ENCODE measurements around the gene CCDC148.
"Not testable (repeated sequence)": the region's sequence is repeated elsewhere in the genome, so short reads cannot be mapped to it uniquely, and the experiment has no call there.

Gene CCDC148

DNA sequence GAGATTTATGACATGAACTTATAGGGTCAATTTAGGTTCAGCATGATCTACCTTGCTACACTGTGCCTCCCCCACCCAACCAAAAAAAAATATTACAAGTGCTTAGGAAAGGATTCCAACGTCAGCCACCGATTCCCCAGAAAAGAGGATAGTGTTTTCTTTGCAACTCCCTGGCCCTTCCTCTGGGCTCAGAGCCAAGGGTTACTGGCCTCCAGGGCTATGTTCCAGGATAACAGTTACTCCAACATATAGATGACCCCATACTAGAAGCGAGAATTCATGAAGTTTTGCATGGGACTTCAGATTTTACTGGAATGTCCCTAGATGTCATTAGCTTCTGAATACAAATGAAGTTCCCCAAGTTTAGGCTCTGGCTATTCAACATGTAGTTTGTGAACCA lies 182.8 kb downstream of the CCDC148 start:
- no peak for DNase-seq

- no peak for DNase-seq
Observed at GRCh38 chr2:158270536-158270935, 186.0 kb downstream of the CCDC148 start.

GRCh38 chr2:158269143-158269542 lies 187.4 kb downstream of the CCDC148 start:
- no peak for DNase-seq

DNA sequence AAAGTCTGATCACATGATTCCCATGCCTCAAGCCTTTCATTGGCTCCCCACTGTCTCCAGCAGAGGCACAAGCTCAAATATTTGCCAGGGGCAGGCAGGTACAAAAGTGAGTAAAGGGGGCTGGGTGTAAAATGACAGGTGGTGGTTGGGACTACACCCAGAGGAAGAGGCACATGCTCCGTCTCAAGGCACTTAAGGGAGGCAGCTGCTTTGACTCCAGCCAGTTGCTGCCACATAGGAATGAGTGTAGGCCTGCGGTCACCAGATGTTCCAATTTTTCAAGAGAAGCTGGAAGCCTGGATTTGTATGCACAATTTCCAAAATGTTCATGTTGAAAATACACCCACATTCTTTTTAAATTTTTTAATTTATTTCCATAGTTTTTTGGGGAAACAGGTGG lies 190.4 kb downstream of the CCDC148 start:
- DNase-seq: no peak

GRCh38 chr2:158255257-158255656 lies 201.3 kb downstream of the CCDC148 start:
- no peak for DNase-seq

GRCh38 chr2:158253170-158253569 lies 203.4 kb downstream of the CCDC148 start:
- DNase-seq: no peak

DNA sequence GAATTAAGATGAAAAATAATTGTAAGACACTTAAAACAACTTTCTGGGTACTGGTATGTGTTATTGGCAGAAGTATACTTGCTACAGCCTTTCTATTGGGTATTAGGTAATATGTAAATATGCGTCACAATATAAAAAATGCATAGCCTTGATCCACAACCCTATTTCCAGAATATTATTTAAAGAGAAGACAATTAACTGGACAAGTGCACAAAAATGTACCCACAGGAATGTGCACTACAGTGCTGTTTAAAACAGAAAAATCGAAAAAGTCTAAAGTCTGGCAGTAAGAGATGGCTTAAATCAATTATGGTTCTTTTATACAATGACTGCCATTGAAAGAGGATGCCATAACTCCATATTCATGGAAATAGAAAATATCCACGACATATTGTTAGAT lies 205.2 kb downstream of the CCDC148 start:
- no peak for DNase-seq

- DNase-seq: no peak
Observed at GRCh38 chr2:158243392-158243791, 213.2 kb downstream of the CCDC148 start.

GRCh38 chr2:158242280-158242679 lies 214.3 kb downstream of the CCDC148 start:
- DNase-seq: no peak

- DNase-seq: no peak
Observed at GRCh38 chr2:158240975-158241374, 215.6 kb downstream of the CCDC148 start.

DNA sequence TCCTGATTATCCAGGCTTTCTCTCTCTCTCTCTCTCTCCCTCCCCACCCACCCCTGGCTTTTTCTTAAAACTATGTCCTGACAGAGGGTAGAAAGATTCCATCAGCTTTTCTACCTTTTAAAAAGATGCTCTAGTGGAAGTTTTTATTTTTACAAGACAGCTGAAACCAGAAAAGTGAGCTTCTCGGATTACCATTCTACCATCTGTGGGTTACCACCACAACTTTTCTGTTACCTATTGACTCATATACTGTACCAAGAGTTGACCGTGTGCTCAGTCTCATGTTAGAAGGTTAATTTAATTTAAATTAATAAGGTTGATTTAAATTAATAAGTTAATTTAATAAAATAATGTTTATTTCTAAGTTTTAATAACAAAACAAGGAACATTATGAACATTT lies 217.3 kb downstream of the CCDC148 start:
- DNase-seq: no peak

GRCh38 chr2:158234497-158234896 lies 222.1 kb downstream of the CCDC148 start:
- DNase-seq: no peak

- DNase-seq: no peak
Observed at GRCh38 chr2:158232476-158232875, 224.1 kb downstream of the CCDC148 start.

GRCh38 chr2:158228943-158229508 lies 227.5 kb downstream of the CCDC148 start:
- DNase-seq: no peak

- DNase-seq: not testable (repeated sequence)
Observed at GRCh38 chr2:158223066-158223465, 233.5 kb downstream of the CCDC148 start.

DNA sequence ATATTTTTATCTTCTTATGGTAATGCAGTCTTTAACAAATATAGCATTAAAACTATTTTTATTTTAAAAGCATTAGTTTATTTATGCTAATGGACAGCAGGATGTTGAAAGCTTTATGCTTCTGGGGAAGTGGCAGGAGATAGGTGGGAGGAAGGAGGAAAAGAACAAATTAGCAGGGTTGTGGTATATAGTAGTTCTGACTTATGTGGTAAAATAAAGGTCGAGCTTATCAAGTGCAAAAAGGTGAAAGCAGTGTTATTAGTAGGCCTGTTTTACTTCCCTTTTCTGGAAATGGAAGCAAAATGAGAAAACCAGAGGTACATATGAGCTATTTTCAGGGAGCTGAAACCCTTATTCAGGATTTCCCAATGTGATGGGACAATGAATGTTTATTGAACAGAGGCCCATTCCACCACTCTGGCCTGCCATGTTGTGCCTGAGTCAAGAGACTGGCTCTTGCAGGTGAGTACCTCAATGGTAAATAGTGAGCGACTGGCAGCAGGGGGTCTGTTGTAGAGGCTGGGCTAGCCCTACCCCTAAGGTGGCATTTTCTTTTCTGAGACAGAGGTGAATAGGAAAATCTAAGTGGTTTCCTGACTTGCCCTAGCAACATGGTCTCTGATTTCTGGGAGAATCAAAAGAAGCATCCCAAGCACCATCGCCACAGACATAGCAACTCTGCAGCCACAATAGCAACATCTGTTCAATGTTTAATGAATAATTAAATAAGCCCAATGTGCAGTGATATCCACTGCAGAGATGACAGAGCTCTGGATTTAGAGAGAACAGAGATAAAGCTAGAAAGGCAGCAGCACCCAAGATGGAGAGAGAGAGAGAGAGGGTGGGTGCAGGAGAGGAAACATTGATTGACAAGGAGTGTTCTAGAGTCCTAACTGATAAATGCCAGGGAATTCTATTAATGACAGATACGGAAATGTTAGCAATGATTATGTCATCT lies 235.2 kb downstream of the CCDC148 start:
- DNase-seq: no peak

- DNase-seq: no peak
Observed at GRCh38 chr2:158217593-158217992, 239.0 kb downstream of the CCDC148 start.

GRCh38 chr2:158214431-158214830 lies 242.1 kb downstream of the CCDC148 start:
- DNase-seq: no peak

- no peak for DNase-seq
Observed at GRCh38 chr2:158213773-158214172, 242.8 kb downstream of the CCDC148 start.

- DNase-seq: no peak
Observed at GRCh38 chr2:158212301-158212700, 244.3 kb downstream of the CCDC148 start.

- no peak for DNase-seq
Observed at GRCh38 chr2:158211502-158211901, 245.1 kb downstream of the CCDC148 start.

DNA sequence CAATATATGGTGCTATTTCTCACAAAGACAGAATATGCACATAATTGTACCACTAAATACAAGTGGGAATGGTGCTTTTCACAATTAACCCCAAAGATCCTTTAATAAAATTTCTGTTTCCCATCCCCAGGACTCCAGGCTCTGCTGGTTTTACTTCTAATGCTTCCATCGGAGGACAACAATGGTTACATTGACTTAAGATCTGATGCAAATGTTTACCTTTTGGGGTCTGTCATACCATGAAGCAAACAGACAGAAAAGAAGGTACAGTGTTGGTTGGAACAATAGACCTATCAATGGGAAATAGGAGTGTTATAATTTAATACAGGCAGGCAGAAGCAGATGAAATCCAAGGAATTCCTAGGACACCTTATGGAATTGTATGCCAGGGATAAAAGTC lies 249.2 kb downstream of the CCDC148 start:
- DNase-seq: no peak

DNA sequence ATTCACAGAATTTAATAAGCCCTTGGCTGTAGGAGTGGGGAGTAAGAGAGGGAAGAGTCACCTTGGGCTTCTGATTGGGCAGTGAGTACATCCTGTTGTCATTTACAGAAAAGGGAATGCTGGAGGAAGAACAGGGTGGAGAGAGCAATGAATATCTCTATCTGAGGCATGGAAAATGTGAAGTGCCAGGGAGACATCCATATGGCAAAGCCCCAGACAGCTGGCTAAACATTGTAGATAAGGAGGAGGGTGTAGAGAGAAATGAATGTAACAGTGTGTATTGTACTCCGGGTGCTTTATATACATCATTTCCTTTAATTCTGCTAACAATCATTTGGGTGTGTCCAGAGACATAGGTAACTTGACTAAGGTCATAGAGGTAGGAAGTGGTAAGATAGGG lies 251.3 kb downstream of the CCDC148 start:
- no peak for DNase-seq

DNA sequence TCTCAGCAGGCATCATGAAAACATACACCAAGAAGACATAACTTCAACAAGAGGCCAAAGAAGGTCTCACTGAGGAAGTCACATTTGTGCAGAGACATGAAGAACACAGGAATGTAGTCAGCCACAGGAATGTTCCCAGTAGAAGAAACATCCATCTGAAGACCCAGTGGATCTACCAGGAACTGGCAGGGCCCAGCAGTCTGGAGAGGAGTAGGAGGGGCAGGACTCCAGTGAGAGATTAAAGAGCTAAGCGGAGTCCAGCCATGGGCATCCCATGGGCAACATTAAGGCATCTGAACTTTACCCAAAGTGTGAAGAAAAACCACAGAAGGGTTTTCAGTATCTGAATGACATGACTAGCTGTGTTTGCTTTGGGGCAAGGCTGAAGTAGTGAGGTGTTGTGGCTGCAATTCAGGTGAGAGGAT lies 251.8 kb downstream of the CCDC148 start:
- no peak for DNase-seq

Data from NCI-H1417 treated with DMSO at 0.1 percent for 48 hours (cell line).